Left lobe of liver (tissue), 2 donors: ENCODE results near the gene PDZD2. TPM values are rescaled to one million over a fixed set of nuclear protein-coding genes. Genes with fewer than 3 reads are reported as not detected.

Experiments
- ATAC-seq: fragments of 200-7000 bp; cut with Tn5 transposase; one replicate; pipeline ENCODE4 v1.9.1; 2020; ENCODE audit warnings: mild to moderate bottlenecking, moderate library complexity
- DNase-seq: peaks from one replicate; pipeline ENCODE4 v3.0.0-alpha.2; 2020; ENCODE audit warnings: low spot score
- total RNA-seq: library from RNA; stranded (reverse); gene quantifications from one replicate; pipeline ENCODE4 v1.2.1, GENCODE V29; 2021
- donor health status: DM: no; HTN: no; CAD: no; lungs with moderate emphysema.
- donor health status: DM: no; HTN: yes; CAD: no.

The PDZD2 gene
- total RNA-seq, 1 donor from 2014 or later: 0.63 TPM

DNA sequence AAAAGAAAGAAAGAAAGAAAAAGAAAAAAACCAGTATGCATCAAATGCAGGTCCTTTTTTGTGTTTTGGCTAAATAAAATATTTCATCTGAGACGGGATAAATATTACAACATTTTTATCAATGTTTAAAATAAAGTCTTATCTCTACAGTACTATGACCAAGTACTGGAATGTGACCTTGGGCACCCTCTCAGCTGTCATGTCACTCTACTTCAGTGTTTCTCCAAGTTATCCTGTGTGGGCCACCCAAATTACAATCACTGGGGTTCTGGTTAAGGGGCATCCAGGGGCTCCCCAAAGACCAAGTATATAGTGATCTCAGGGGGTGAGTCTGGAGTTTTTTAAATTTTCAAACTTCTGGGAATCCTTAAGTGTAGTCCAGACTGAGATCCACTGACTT, 3.5 kb upstream of the PDZD2 start:
- DNase-seq: no peak
- ATAC-seq: no peak

DNA sequence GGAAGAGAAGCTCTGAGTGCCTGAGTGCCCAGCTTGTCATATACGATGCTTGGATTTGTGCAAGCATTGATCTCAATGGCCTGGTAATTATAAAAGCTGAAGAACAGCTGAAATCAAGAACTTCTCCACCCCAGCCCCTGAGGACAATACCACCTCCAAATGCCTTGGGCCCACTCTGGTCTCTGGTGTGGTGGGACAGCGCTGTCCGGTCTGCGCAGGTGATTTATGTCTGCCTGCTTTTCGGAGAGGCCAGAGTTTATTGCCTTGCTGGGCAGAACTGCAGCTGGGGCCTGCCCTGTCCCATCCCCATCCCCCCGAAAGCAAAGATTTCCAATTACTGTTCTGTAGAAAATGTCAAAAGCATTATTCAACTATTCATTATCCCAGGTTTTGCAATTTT, 1.1 kb upstream of the PDZD2 start:
- DNase-seq: no peak

DNA sequence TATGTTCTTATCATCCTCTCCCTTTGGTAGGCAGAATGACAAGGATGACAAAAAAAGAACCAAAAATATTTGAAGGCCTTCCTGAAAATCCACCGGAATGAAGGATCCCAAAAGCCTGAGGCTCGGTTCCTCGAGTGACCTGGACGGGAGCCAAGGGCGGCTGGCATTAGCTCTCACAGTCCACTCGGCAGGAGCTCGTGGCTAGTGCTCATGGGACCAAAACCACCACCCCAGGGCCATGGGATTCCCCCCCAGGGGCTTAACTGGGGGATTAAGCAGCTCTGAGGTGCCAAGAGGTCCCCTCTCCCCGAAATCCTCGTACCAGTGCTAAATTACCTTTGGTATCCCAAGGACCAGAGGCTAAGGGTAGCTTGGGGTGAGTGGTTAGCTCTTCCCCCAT, 586 bp upstream of the PDZD2 start:
- no peak for ATAC-seq
- peak; percentile 50 for DNase-seq

More for the DNA sequence above, 1.1 kb upstream of the PDZD2 start:
- ATAC-seq: no peak

DNA sequence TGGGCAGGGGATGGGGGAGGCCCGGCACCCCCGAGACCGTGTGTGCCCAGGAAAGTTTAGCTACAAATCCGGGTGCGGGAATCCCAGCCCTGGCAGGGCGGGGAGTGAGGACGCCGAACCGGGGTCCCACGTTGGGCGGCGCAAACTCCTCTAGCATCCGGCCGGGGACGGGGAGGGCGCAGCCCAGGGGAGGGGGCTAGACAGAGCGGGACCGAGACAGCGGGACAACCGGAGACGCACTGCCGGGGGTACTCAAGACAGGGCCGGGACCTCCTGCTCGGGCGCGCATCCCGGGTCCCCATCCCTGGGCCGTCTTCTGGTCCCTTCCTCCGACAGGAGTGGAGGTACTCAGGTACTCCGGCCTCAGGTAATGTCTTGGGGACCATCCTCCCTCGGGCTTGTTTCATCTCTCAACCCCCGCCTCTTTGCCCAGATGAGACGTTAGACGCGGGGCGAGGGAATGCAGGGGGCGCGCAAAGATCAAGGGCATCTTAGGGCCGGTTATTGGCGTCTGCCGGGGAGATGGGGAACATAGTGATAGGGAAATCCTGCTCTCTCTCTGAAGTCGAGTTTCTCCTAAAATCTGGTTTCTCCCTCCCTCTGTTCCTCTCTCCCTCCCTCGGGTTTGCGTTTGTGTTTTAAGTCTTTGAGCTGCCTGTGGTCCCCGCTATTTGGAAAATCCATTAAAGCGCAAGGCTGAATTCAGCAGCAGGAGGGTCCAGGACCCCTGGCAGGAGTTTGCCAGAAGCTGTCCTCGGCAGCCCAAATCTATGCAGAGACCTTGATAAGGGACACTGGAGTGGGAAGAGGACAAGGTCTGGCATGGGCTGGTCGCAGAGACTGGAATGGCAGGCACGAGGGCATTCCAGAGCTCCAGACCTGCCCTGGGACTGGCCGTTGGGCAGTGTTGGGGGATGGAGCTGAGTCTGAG, 815 bp downstream of the PDZD2 start:
- ATAC-seq: no peak
- no peak for DNase-seq

DNA sequence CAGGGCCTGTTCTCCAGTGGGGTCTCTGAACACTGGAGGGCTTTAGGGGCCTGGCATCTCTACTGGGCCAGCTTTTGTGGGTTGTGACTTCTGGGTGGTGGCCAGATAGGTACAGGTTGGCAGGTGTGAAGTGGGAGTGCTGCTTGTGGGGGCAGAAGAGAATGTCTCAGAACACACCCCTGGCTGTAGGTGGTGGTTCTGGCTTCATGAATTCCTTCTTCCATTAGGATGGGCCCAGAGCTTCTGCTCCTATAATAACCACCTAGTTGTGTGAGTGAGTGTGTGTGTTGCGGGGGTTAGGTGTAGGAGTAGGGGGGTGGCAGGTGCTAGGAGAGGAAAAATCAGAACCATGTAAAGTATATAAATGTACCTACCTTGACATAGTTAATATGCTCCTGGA, 1.6 kb downstream of the PDZD2 start:
- DNase-seq (no peak), ATAC-seq (no peak)

DNA sequence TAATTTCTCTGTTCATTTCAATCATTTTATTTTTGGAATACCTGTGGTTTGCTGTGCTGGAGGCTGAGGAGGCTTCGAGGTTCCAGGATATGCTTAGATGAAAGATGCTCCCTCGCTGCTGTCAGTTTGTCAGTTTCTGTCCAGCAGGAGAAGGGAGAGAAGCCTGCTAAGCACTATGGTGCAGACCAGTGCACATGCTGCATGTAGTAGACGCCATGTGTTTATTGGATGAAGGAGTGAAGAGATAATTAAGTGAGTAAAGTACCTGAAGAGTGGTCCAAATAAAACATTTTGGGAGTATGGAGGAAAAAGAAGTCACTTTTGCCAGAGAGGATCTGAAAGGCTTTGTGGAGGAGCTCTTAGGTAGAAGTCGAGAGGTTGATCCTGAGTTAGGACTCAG, 2.1 kb downstream of the PDZD2 start:
- no peak for ATAC-seq
- DNase-seq: no peak

DNA sequence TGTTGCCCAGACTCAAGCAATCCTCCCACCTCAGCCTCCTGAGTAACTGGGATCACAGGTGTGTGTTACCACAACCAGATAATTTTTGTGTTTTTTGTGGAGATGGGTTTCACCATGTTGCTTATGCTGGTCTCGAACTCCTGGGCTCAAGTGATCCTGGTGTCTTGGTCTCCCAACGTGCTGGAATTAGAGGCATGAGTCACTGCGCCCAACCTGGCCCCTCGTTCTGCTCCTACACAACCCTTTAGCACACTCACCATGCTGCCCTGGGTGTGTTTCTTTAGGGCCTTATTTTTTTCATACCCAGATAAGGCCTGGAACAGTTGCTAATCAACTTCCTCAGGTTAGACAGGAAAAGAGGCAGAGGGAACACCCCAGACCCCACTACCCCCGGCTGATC, 2.6 kb downstream of the PDZD2 start:
- DNase-seq: no peak
- ATAC-seq: no peak

DNA sequence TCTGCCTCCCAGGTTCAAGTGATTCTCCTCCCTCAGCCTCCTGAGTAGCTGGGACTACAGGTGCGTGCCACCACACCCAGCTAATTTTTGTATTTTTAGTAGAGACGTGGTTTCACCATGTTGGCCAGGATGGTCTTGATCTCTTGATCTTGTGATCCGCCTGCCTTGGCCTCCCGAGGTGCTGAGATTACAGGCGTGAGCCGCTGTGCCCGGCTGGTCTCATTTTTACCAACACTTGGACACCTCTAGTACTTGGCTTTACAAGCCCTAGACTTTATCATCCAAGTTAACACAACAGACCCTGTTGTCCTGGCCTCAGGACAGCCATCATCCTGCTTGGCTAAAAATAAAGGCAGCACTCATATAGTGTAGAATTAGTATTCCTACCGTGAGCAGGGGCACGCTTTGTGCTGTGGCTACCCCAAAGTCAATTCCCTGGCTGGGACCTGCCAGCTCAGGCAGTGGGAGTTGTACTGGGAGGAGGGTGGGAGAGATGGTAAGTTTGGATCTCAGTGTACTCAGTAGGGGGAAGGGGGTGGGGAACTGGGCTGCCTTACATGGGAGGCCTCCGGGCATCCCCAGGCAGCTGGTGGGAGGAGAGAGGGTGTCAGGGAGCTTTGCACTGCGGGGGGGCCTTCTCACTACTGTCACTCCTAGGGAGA, 6.6 kb downstream of the PDZD2 start:
- DNase-seq: no peak
- ATAC-seq: no peak

DNA sequence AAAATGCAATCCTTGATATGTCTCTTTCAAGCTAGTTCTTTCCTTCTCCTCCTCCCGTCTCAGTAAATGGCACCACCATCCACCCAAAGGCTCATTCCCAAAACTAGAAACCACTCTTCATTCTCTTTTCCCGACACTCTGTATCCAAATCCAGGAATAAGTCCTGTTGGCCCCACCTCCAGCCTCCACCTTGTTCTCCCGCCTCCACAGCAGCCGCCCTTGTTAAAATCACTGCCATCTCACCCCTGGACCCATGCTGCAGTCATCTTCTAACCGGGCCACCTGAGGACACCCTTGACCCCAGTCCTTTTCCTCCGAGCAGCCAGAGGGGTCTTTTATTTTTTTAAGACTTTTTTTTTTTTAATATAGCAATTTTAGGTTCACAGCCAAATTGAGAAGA, 9.4 kb downstream of the PDZD2 start:
- DNase-seq (no peak), ATAC-seq (no peak)

DNA sequence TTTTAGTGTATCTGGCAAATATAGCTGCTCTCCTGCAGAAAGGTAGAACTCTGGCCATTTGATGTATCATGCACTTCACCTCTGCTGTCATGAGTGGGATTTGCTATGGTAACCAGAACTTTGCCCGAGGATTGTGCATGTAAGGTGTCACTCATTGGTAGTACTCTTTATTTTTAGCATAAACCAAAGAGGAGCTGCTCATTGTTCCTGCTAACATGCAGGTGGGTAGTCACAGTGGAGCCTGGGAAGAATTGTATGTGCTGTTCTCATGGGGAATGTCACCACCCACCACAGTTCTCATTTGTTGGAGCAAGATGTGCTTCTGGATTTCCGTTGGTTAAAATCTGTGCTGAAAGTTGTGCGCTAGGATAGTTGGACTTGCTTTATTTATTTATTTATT, 12.3 kb downstream of the PDZD2 start:
- ATAC-seq: no peak
- DNase-seq: no peak

DNA sequence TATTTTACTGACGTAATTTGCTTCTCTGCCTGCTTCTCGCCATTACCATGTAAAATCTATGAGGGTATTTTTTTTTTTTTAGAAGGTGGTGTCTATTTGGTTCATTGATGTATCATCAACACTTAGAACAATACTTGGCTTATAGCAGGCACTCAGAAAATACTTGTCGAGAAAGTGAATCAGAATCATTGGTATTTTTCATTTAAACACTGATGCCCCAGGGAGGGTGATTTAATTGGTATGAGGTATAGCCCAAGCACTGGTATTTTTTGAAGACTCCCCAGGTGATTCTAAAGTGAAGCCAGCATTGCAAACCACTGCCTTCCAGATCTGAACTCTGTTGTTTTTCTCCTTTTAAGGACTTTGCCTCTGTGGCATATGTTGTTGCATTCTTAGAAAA, 16.6 kb downstream of the PDZD2 start:
- DNase-seq (no peak), ATAC-seq (no peak)

DNA sequence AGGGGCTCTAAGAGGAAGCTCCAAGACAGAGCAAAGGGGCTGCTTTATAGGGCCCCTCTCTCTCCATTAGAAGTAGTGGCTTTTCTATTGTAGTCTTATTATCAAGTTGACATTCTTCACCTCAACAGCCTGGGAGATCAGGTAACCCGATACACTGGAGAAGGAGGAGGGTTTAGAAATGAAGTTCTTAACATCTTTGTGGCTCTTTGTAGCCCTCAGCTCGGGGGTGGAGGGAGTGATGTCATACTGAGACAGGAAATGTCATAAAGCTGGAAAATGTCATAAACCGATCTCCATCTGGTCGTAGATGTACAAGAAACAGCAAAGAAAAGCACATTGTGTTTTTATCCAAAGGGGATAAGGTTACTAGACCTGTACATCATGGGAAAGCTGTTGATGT, 17.9 kb downstream of the PDZD2 start:
- DNase-seq (no peak), ATAC-seq (no peak)

DNA sequence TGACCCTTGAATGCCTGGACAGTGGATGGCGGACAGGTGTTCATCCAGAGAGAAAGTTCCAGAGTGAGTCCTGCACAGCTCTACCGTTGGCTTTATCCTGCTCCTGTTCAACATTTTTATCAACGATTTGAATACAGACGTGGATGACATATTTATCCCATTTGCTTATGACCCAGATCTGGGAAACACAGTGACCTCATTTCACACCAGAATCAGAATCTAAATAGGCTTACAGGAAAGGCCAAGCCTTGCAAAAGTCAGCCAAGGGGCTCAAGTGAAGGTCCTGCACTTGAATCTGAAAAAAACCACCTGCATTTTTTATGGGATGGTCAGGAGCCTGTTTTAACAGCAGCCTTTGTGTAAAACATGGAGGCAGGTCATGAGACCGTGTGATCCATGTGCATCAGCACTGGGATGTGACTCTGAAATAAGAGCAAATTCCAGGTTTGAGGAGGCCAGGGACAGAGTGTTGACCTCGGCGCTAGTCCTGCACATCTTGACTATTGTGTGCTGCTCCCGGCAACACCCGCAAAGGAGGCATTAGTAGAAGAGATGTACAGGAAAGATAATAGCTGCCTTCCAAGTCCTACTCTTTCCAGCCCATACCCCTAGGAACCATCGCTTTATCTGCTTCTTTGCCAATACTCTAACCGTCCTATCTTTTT, 18.5 kb downstream of the PDZD2 start:
- DNase-seq: no peak
- ATAC-seq: no peak

DNA sequence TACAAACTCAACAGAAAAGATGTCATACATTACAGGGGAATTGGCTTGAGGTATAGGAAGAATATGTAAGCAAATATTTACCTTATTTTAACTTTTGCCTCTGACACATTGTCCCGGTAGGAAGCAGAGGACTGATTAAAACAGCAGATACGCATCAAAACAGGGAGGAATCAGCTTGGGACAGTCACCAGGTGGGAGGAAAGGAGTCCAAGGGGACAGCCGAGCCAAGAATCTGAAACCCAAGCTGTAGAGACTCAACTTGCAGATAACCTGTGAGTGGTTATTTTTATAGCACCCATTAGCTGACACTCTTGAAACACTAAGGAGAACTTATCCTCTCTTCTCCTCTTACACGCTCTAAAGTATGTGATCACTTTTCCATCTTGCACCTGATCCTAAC, 22.3 kb downstream of the PDZD2 start:
- ATAC-seq (no peak), DNase-seq (no peak)

DNA sequence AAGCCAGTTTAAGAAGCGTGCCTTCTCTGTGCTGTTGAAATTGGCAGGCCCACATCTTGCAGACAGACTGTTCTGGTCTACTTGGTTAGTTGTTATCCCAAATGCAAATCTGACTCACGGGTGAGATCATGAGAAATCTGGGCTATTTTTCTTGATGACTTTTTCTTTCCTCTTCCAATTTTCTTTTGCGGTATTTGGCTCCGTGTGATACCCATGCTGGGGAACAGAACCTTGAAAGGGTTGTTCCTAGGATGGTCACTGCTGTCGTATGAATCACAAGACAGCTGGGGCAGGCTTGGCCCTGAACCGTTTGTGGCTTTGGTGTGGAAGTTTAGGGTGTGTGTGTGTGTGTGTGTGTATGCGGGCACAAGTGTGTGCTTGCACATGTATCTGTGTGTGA, 24.6 kb downstream of the PDZD2 start:
- ATAC-seq: no peak
- DNase-seq: no peak

DNA sequence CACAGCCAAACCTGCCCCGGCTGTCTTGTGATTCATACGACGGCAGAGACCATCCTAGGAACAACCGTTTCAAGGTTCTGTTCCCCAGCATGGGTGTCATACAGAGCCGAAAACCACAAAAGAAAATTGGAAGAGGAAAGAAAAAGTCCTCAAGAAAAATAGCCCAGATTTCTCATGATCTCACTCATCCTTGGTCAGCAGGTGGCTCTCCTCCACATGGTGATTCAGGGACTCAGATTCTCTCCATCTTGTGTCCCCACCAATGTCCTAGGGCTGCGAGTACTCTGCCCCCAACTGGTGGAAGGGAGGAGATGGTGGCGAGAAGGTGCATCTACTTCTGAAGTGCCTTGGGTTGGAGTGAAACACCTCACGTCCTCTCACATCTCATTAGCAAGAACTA, 25.6 kb downstream of the PDZD2 start:
- ATAC-seq: no peak
- DNase-seq: no peak

DNA sequence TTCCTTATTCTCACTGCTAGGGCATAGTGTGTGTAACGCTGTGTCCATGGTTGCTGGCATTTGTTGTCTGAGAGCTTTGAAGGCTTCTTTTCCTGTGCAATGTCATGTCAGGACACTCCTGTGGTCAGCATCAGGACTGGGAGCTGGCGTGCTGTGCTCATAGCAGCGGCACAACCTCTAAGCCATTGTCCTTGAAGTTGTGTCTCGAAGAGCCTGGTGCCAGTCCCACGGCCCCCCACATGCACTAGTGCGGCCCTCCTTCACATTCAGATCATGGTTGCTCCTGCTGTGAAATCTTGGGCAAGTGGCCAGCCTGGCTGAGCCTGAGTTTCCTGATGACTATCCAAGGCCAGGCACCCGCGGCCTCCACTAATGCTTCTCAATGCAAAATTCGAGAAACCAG, 32.4 kb downstream of the PDZD2 start:
- ATAC-seq (no peak), DNase-seq (no peak)

DNA sequence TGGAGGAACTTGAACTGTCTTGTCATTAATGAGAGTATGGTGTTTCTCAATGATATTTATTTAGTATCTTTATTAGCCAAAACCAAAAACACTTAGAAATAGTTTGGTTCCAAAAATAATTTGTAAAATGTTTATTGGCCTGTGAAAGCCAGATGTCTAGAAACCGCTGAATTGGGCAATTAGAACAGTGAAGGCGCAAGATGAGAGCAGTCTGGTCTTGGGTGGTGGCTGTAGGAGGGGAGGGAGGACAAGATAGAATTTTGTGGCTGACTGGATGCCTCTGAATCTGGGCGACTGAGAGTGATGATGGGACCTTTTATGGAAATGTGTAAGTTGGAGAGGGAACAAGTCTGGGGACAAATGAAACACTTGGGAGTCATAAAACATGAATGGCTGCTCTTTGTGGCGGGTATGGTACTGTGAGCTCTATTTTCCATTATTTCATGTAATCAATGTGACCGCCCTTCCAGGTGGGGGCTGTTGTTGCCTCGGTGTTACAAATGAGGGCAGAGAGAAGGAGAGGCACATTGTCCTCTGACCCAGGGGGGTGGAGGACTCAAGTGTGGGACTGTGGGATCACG, 35.5 kb downstream of the PDZD2 start:
- no peak for DNase-seq
- ATAC-seq: no peak

DNA sequence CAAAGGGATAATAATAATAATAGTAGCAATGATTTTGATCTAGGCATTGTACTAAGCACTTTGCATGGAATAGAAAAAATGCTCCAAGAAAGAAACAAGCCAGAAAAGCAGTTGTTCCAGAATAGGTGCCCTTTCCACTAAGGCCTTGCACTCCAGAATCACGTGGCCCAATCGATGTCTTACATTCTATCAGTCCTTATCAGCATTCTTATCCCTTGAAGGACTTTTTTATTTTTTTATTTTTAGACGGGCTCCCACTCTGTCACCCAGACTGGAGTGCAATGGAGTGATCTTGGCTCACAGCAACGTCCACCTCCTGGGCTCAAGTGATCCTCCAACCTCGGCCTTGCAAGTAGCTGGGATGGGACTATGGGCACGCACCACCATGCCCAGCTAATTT, 36.5 kb downstream of the PDZD2 start:
- DNase-seq (no peak), ATAC-seq (no peak)

DNA sequence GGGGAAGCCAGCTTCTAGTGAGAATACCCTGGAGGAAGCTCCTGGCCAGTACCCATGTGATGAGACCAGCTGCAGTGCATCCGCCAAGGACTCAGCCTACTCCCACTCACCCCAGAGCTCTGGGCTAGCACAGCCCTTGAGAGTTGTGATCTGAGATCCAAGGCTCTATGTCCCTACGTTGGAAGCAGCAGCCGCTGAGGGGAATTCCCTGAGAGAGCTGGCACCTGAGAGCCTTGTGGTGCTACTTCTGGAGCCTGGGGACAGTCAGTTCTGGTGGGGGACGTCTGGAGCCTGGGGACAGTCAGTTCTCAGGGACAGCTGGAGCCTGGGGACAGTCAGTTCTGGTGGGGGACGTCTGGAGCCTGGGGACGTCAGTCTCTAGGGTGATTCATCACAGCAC, 39.2 kb downstream of the PDZD2 start:
- DNase-seq (no peak), ATAC-seq (no peak)

DNA sequence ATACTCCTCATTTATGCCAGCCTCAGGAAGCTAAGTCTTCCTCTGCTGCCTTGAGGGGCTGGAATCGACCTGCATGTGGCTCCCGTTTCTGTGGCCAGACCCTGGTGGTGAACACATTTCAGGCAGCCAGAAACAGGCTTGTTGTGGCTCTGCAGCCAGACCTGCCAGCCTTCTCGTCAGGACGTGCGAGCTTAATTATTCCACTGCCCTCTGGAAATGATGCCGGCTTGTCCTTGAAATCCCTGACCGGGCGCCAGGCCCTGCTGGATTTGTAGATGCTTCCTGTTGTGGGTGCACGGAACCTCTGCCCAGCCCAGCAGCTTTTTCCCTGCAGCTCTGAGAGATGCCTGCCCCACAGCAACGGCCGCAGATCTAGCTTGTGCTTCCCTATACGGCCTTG, 41.6 kb downstream of the PDZD2 start:
- ATAC-seq: no peak

DNA sequence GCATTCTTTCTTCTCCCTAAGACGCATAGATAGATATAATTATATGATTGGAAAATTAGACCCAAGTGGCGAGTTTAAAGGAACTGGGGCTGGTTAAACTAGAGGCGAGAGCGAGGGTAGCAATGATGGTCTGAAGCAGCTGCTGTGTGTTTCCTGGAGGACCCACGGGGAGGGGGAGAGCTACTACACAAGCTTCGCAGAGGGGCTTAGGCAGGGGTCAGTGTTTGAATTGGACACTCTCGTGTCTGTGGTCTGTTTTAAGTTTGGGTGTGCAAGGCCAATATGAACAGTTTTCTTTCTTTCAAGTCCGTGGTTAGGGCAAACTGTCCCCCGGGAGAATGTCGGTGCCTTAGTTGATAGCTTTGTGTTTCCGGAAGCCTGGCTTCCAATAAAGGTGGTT, 43.1 kb downstream of the PDZD2 start:
- ATAC-seq: no peak
- no peak for DNase-seq

More for the DNA sequence above, 41.6 kb downstream of the PDZD2 start:
- no peak for DNase-seq
